Measurements from ENCODE around the gene HLA-DRA. TPM values are rescaled to one million over a fixed set of nuclear protein-coding genes. Genes with fewer than 3 reads are reported as not detected.

Gene HLA-DRA
- polyA plus RNA-seq, 1 donor (not counting 4 experiments of a cell fraction or from before 2014, with no cell fraction given), result 0.21 TPM

- no peaks in the 10 kb centered on the region for H4K20me1 ChIP-seq (ENCODE audit: control insufficient read depth, extremely low read depth, insufficient read depth, low read length)
- H3K4me1 ChIP-seq (ENCODE audit: control insufficient read depth, extremely low read depth, insufficient read depth, low read length), result peaks cover 3% of the 10 kb centered on the region
- no peak overlapping the region for H2AFZ ChIP-seq (ENCODE audit: control insufficient read depth, low read length)
- H3K27me3 ChIP-seq (ENCODE audit: control insufficient read depth, extremely low read depth, insufficient read depth, low read length), result peaks cover 7% of the 10 kb centered on the region
- dilution Hi-C loops (cut with MboI; ENCODE audit: extremely low pct_ligation_motif_present, low sequenced_read_pairs), result no loop called here
- H3K9me3 ChIP-seq (ENCODE audit: control insufficient read depth, low read depth, low read length), result no peaks in the 10 kb centered on the region
- H3K9ac ChIP-seq (ENCODE audit: control insufficient read depth, extremely low read depth, insufficient read depth, low read length), result no peak overlapping the region
- no peaks in the 10 kb centered on the region for H3K9me1 ChIP-seq (ENCODE audit: control insufficient read depth, extremely low read depth, insufficient read depth, low read length)
- no peak overlapping the region for H3K27ac ChIP-seq (ENCODE audit: control insufficient read depth, insufficient read depth, low read length)
- no peak overlapping the region for H3K4me2 ChIP-seq (ENCODE audit: control insufficient read depth, extremely low read depth, insufficient read depth, low read depth, low read length)
- no peak for DNase-seq (ENCODE audit: low read depth, low spot score)
- no peak for TF ChIP-seq EZH2 (IDR thresholded peaks at IDR 0.05; ENCODE audit: low read length)
- no peak for TF ChIP-seq CTCF (optimal IDR thresholded peaks at IDR 0.05 in 1 of 3, IDR thresholded peaks at IDR 0.05 in 1 of 3, conservative IDR thresholded peaks at IDR 0.05 in 1 of 3; ENCODE audit: extremely low read depth in 1 of 3, insufficient read depth in 2 of 3, low read length in 3 of 3)
- FAIRE-seq, result no peak
- H3K4me3 ChIP-seq (ENCODE audit: control insufficient read depth in 2 of 3, extremely low read depth in 1 of 3, insufficient read depth in 2 of 3, low read depth in 1 of 3, low read length in 3 of 3), result no peak overlapping the region
- no peaks in the 10 kb centered on the region for H3K36me3 ChIP-seq (ENCODE audit: control insufficient read depth in 2 of 2, extremely low read depth in 1 of 2, insufficient read depth in 2 of 2, low read length in 2 of 2)
- H3K79me2 ChIP-seq (ENCODE audit: control insufficient read depth, insufficient read depth, low read length), result no peaks in the 10 kb centered on the region
These were observed 28.8 kb upstream of the HLA-DRA start for GRCh38 chr6:32410906-32411305.

- H3K27me3 ChIP-seq (ENCODE audit: control insufficient read depth, extremely low read depth, insufficient read depth, low read length), result peaks cover 7% of the 10 kb centered on the region
- no peak for FAIRE-seq
- H3K4me2 ChIP-seq (ENCODE audit: control insufficient read depth, extremely low read depth, insufficient read depth, low read depth, low read length), result no peak overlapping the region
These were observed 27.9 kb upstream of the HLA-DRA start for GRCh38 chr6:32411566-32412327.

More at GRCh38 chr6:32411566-32412327, 27.9 kb upstream of the HLA-DRA start:
- no peak overlapping the region for H3K9ac ChIP-seq (ENCODE audit: control insufficient read depth, extremely low read depth, insufficient read depth, low read length)
- H3K9me3 ChIP-seq (ENCODE audit: control insufficient read depth, low read depth, low read length), result no peaks in the 10 kb centered on the region
- H3K9me1 ChIP-seq (ENCODE audit: control insufficient read depth, extremely low read depth, insufficient read depth, low read length), result no peaks in the 10 kb centered on the region
- no peak for DNase-seq (ENCODE audit: low read depth, low spot score)
- no peaks in the 10 kb centered on the region for H3K79me2 ChIP-seq (ENCODE audit: control insufficient read depth, insufficient read depth, low read length)
- no peak overlapping the region for H2AFZ ChIP-seq (ENCODE audit: control insufficient read depth, low read length)
- no peak overlapping the region for H3K27ac ChIP-seq (ENCODE audit: control insufficient read depth, insufficient read depth, low read length)
- no peaks in the 10 kb centered on the region for H4K20me1 ChIP-seq (ENCODE audit: control insufficient read depth, extremely low read depth, insufficient read depth, low read length)
- H3K36me3 ChIP-seq (ENCODE audit: control insufficient read depth in 2 of 2, extremely low read depth in 1 of 2, insufficient read depth in 2 of 2, low read length in 2 of 2), result no peaks in the 10 kb centered on the region
- no peak for TF ChIP-seq EZH2 (IDR thresholded peaks at IDR 0.05; ENCODE audit: low read length)
- TF ChIP-seq CTCF (optimal IDR thresholded peaks at IDR 0.05 in 1 of 3, IDR thresholded peaks at IDR 0.05 in 1 of 3, conservative IDR thresholded peaks at IDR 0.05 in 1 of 3; ENCODE audit: extremely low read depth in 1 of 3, insufficient read depth in 2 of 3, low read length in 3 of 3), result no peak
- peaks cover 5% of the 10 kb centered on the region for H3K4me1 ChIP-seq (ENCODE audit: control insufficient read depth, extremely low read depth, insufficient read depth, low read length)
- no peak overlapping the region for H3K4me3 ChIP-seq (ENCODE audit: control insufficient read depth in 2 of 3, extremely low read depth in 1 of 3, insufficient read depth in 2 of 3, low read depth in 1 of 3, low read length in 3 of 3)
- dilution Hi-C loops (cut with MboI; ENCODE audit: extremely low pct_ligation_motif_present, low sequenced_read_pairs), result no loop called here

Data from keratinocyte (primary cell).